Measurements from ENCODE around the gene KPTN. TPM values are rescaled to one million over a fixed set of nuclear protein-coding genes. Genes with fewer than 3 reads are reported as not detected.

The KPTN gene
- total and polyA plus RNA-seq, 2 of the 13 experiments (the other 11 are each of a cell fraction or from before 2014, with no cell fraction given), result 9.1 to 13.3 TPM

- TF ChIP-seq DZIP1 (CRISPR knock-in tag; IDR thresholded peaks at IDR 0.05) (0 out of 2 replicates have a peak, but pooled peaks have one; percentile 42), CCDC6 (CRISPR knock-in tag; IDR thresholded peaks at IDR 0.05) (no peak), REST (IDR thresholded peaks at IDR 0.05; ENCODE audit: borderline replicate concordance in 1 of 2, low read depth in 1 of 2, low read length in 2 of 2) (no peak), KLF15 (CRISPR knock-in tag; IDR thresholded peaks at IDR 0.05; ENCODE audit: borderline replicate concordance) (no peak), FOXK2 (IDR thresholded peaks at IDR 0.05) (peak; percentile 83), ZNF574 (CRISPR knock-in tag; IDR thresholded peaks at IDR 0.05) (peak; percentile 85), MTF1 (CRISPR knock-in tag; IDR thresholded peaks at IDR 0.05) (no peak), RXRA (CRISPR knock-in tag; IDR thresholded peaks at IDR 0.05) (peak; percentile 26; the same call in 1 of the 2 replicates), ZNF362 (CRISPR knock-in tag; IDR thresholded peaks at IDR 0.05; ENCODE audit: borderline replicate concordance) (no peak), KDM4B (CRISPR knock-in tag; IDR thresholded peaks at IDR 0.05) (no peak), MIER2 (CRISPR knock-in tag; IDR thresholded peaks at IDR 0.05) (no peak; the same call in 1 of the 2 replicates), KAT2B (IDR thresholded peaks at IDR 0.05; ENCODE audit: borderline replicate concordance, low read depth, low read length) (no peak), GMEB2 (CRISPR knock-in tag; IDR thresholded peaks at IDR 0.05; ENCODE audit: low read depth) (peak; percentile 84), NKX3-1 (CRISPR knock-in tag; IDR thresholded peaks at IDR 0.05) (no peak), NFE2L1 (CRISPR knock-in tag; IDR thresholded peaks at IDR 0.05; ENCODE audit: borderline replicate concordance) (no peak)
Measured at GRCh38 chr19:47514869-47515588, 31.0 kb upstream of the KPTN start, which contains the start of gene NAPA (continued).
